HL-60 (cell line): ENCODE data around the gene PLBD2.

Experiments used
- DNase-seq, 2 experiments: peaks; one replicate each; pipeline ENCODE4 v3.0.0-alpha.2; 2010 to 2020; ENCODE audit warnings: low read depth in 1 of 2, low spot score in 1 of 2
- H3K27ac ChIP-seq: fragments of 250-450 bp; sonication (Bioruptor Pico); replicated peaks from 2 replicates; pipeline ENCODE4 v1.5.1; 2020; ENCODE audit warnings: mild to moderate bottlenecking, moderate library complexity
- H3K27me3 ChIP-seq: fragments of 250-450 bp; sonication (Bioruptor Pico); 2 replicates; pipeline ENCODE4 v1.5.1; 2021; ENCODE audit warnings: mild to moderate bottlenecking, moderate library complexity; ENCODE audit not compliant: insufficient read depth, poor library complexity, severe bottlenecking
- H3K4me3 ChIP-seq: replicated peaks from 2 replicates; pipeline ENCODE4 v1.5.1; 2011; ENCODE audit warnings: mild to moderate bottlenecking, control low read depth, low read length; ENCODE audit not compliant: insufficient read depth
- CTCF ChIP-seq: IDR thresholded peaks from one replicate; pipeline ENCODE4 v1.5.1; 2011; ENCODE audit warnings: low read length, control low read depth, inconsistent platforms; ENCODE audit not compliant: insufficient read depth
- GABPA ChIP-seq: IDR thresholded peaks from 2 replicates; pipeline ENCODE4 v1.6.1; 2012; ENCODE audit warnings: low read depth
- POLR2AphosphoS5 ChIP-seq: IDR thresholded peaks from 2 replicates; pipeline ENCODE4 v1.6.1; 2012; ENCODE audit warnings: low read depth
- REST ChIP-seq: IDR thresholded peaks from 2 replicates; pipeline ENCODE4 v1.6.1; 2012; ENCODE audit warnings: low read depth; ENCODE audit not compliant: insufficient replicate concordance
- SPI1 ChIP-seq: IDR thresholded peaks from 2 replicates; pipeline ENCODE4 v1.6.1; 2012; ENCODE audit warnings: low read depth, mild to moderate bottlenecking, borderline replicate concordance

The PLBD2 gene

GRCh38 chr12:113392988-113393579, 34.7 kb downstream of the PLBD2 start:
- TF ChIP-seq POLR2AphosphoS5: no peak
- TF ChIP-seq CTCF: no peak
- TF ChIP-seq GABPA: no peak
- no peak for TF ChIP-seq REST
- TF ChIP-seq SPI1: no peak
- H3K4me3 ChIP-seq: no peak overlapping the region
- no peak for DNase-seq

GRCh38 chr12:113393749-113394148, 35.4 kb downstream of the PLBD2 start:
- TF ChIP-seq GABPA (no peak), CTCF (no peak), REST (no peak), SPI1 (no peak), POLR2AphosphoS5 (no peak)
- H3K4me3 ChIP-seq: no peak overlapping the region
- no peaks in the 10 kb centered on the region for H3K27me3 ChIP-seq
- no peak overlapping the region for H3K27ac ChIP-seq
- DNase-seq: no peak

More at GRCh38 chr12:113392988-113393579, 34.7 kb downstream of the PLBD2 start:
- Histone ChIP-seq H3K27ac (no peak overlapping the region), H3K27me3 (no peaks in the 10 kb centered on the region)

GRCh38 chr12:113395119-113395518, 36.7 kb downstream of the PLBD2 start:
- Histone ChIP-seq H3K4me3 (no peak overlapping the region), H3K27me3 (no peaks in the 10 kb centered on the region), H3K27ac (no peak overlapping the region)
- TF ChIP-seq GABPA (no peak), POLR2AphosphoS5 (no peak), REST (no peak), CTCF (no peak), SPI1 (no peak)
- no peak for DNase-seq
